T-helper 2 cell treated with Interferon-gamma antibody and Interleukin-4, amounts not matched to agents 5 μg/mL and 100 μg/mL, for 36 hours (primary cell): ENCODE results near the gene METTL8.
"Not testable (repeated sequence)": the region's sequence is repeated elsewhere in the genome, so short reads cannot be mapped to it uniquely, and the experiment has no call there.

ENCODE experiments used
- DNase-seq: peaks from one replicate; pipeline ENCODE4 v3.0.0; 2021; ENCODE audit warnings: low spot score
- H3K27ac Mint-ChIP-seq: one replicate; pipeline ENCODE4 v1.8.0; 2021; ENCODE audit warnings: mild to moderate bottlenecking, mixed read lengths
- H3K27me3 Mint-ChIP-seq: one replicate; pipeline ENCODE4 v1.8.0; 2021; ENCODE audit warnings: low read depth, mixed read lengths
- H3K36me3 Mint-ChIP-seq: one replicate; pipeline ENCODE4 v1.8.0; 2021; ENCODE audit warnings: low read depth, mixed read lengths
- H3K4me1 Mint-ChIP-seq: one replicate; pipeline ENCODE4 v1.8.0; 2021; ENCODE audit warnings: low read depth, mixed read lengths
- H3K4me3 Mint-ChIP-seq: one replicate; pipeline ENCODE4 v1.8.0; 2022; ENCODE audit warnings: mild to moderate bottlenecking, moderate library complexity, mixed read lengths
- H3K9me3 Mint-ChIP-seq: one replicate; pipeline ENCODE4 v1.8.0; 2021; ENCODE audit warnings: mixed read lengths

Gene METTL8

GRCh38 chr2:171400395-171400794 lies 33.4 kb downstream of the METTL8 start:
- Mint-ChIP-seq H3K36me3 (peaks cover 22% of the 10 kb centered on the region), H3K9me3 (peaks cover 23% of the 10 kb centered on the region), H3K4me1 (peaks cover 28% of the 10 kb centered on the region), H3K27ac (no peak overlapping the region), H3K4me3 (no peak overlapping the region), H3K27me3 (no peaks in the 10 kb centered on the region)
- DNase-seq = no peak

- no peak overlapping the region for H3K4me3 Mint-ChIP-seq
- H3K27ac Mint-ChIP-seq = no peak overlapping the region
- H3K4me1 Mint-ChIP-seq = peaks cover 21% of the 10 kb centered on the region
- H3K36me3 Mint-ChIP-seq = peaks cover 17% of the 10 kb centered on the region
- H3K9me3 Mint-ChIP-seq = peaks cover 23% of the 10 kb centered on the region
- DNase-seq = no peak
- H3K27me3 Mint-ChIP-seq = no peaks in the 10 kb centered on the region
Observed at GRCh38 chr2:171399292-171399691, 34.5 kb downstream of the METTL8 start.

- Mint-ChIP-seq H3K27ac (no peak overlapping the region), H3K27me3 (no peaks in the 10 kb centered on the region), H3K9me3 (peaks cover 13% of the 10 kb centered on the region), H3K4me3 (no peak overlapping the region), H3K36me3 (peaks cover 14% of the 10 kb centered on the region), H3K4me1 (peaks cover 39% of the 10 kb centered on the region)
- no peak for DNase-seq
Observed at GRCh38 chr2:171394164-171394740, 39.5 kb downstream of the METTL8 start.

- Mint-ChIP-seq H3K4me3 (no peak overlapping the region), H3K36me3 (peaks cover 14% of the 10 kb centered on the region), H3K9me3 (peaks cover 13% of the 10 kb centered on the region), H3K27me3 (no peaks in the 10 kb centered on the region), H3K27ac (no peak overlapping the region), H3K4me1 (peaks cover 37% of the 10 kb centered on the region)
- DNase-seq = no peak
Observed at GRCh38 chr2:171393487-171393886, 40.3 kb downstream of the METTL8 start.

- DNase-seq = no peak
- H3K9me3 Mint-ChIP-seq = peaks cover 2% of the 10 kb centered on the region
- H3K27ac Mint-ChIP-seq = no peak overlapping the region
- peaks cover 41% of the 10 kb centered on the region for H3K4me1 Mint-ChIP-seq
- H3K4me3 Mint-ChIP-seq = peak overlapping the region; percentile 10
- no peaks in the 10 kb centered on the region for H3K27me3 Mint-ChIP-seq
- H3K36me3 Mint-ChIP-seq = peaks cover 8% of the 10 kb centered on the region
Observed at GRCh38 chr2:171391532-171391931, 42.3 kb downstream of the METTL8 start.

- DNase-seq = peak; percentile 64
Observed at GRCh38 chr2:171390941-171391516, 42.8 kb downstream of the METTL8 start.

GRCh38 chr2:171389780-171390179 lies 44.0 kb downstream of the METTL8 start:
- Mint-ChIP-seq H3K9me3 (no peaks in the 10 kb centered on the region), H3K4me1 (peaks cover 43% of the 10 kb centered on the region), H3K27ac (peak overlapping the region; percentile 1), H3K4me3 (peak overlapping the region; percentile 30), H3K36me3 (peaks cover 11% of the 10 kb centered on the region), H3K27me3 (no peaks in the 10 kb centered on the region)
- no peak for DNase-seq

More at GRCh38 chr2:171390941-171391516, 42.8 kb downstream of the METTL8 start:
- no peaks in the 10 kb centered on the region for H3K9me3 Mint-ChIP-seq
- H3K4me3 Mint-ChIP-seq = peak overlapping the region; percentile 26
- H3K36me3 Mint-ChIP-seq = peaks cover 8% of the 10 kb centered on the region
- H3K27me3 Mint-ChIP-seq = no peaks in the 10 kb centered on the region
- peaks cover 43% of the 10 kb centered on the region for H3K4me1 Mint-ChIP-seq
- H3K27ac Mint-ChIP-seq = peak overlapping the region; percentile 62

GRCh38 chr2:171389325-171389724 lies 44.5 kb downstream of the METTL8 start:
- Mint-ChIP-seq H3K9me3 (no peaks in the 10 kb centered on the region), H3K4me3 (peak overlapping the region; percentile 30), H3K27ac (peak overlapping the region; percentile 1), H3K4me1 (peaks cover 43% of the 10 kb centered on the region), H3K27me3 (no peaks in the 10 kb centered on the region), H3K36me3 (peaks cover 11% of the 10 kb centered on the region)
- no peak for DNase-seq

GRCh38 chr2:171387052-171387451 lies 46.7 kb downstream of the METTL8 start:
- Mint-ChIP-seq H3K9me3 (no peaks in the 10 kb centered on the region), H3K27me3 (no peaks in the 10 kb centered on the region), H3K4me1 (peaks cover 32% of the 10 kb centered on the region), H3K36me3 (peaks cover 20% of the 10 kb centered on the region), H3K4me3 (no peak overlapping the region), H3K27ac (no peak overlapping the region)
- DNase-seq = no peak

- Mint-ChIP-seq H3K27me3 (no peaks in the 10 kb centered on the region), H3K27ac (no peak overlapping the region), H3K36me3 (peaks cover 19% of the 10 kb centered on the region)
Observed at GRCh38 chr2:171386627-171387026, 47.2 kb downstream of the METTL8 start.

GRCh38 chr2:171383134-171383533 lies 50.7 kb downstream of the METTL8 start:
- no peak for DNase-seq
- H3K4me1 Mint-ChIP-seq = peaks cover 7% of the 10 kb centered on the region
- H3K9me3 Mint-ChIP-seq = peaks cover 32% of the 10 kb centered on the region
- H3K36me3 Mint-ChIP-seq = peaks cover 37% of the 10 kb centered on the region
- H3K4me3 Mint-ChIP-seq = no peak overlapping the region
- no peaks in the 10 kb centered on the region for H3K27me3 Mint-ChIP-seq
- no peak overlapping the region for H3K27ac Mint-ChIP-seq

More at GRCh38 chr2:171386627-171387026, 47.2 kb downstream of the METTL8 start:
- peaks cover under 1% of the 10 kb centered on the region for H3K9me3 Mint-ChIP-seq
- DNase-seq = no peak
- no peak overlapping the region for H3K4me3 Mint-ChIP-seq
- H3K4me1 Mint-ChIP-seq = peaks cover 29% of the 10 kb centered on the region

GRCh38 chr2:171382175-171382574 lies 51.6 kb downstream of the METTL8 start:
- Mint-ChIP-seq H3K9me3 (peaks cover 41% of the 10 kb centered on the region), H3K36me3 (peaks cover 46% of the 10 kb centered on the region)
- H3K27ac Mint-ChIP-seq, H3K4me3 Mint-ChIP-seq, DNase-seq, H3K27me3 Mint-ChIP-seq, H3K4me1 Mint-ChIP-seq: not testable (repeated sequence)

GRCh38 chr2:171377852-171378251 lies 55.9 kb downstream of the METTL8 start:
- not testable (repeated sequence) for H3K27me3 Mint-ChIP-seq, H3K4me3 Mint-ChIP-seq, H3K27ac Mint-ChIP-seq, DNase-seq
- H3K36me3 Mint-ChIP-seq = peaks cover 59% of the 10 kb centered on the region
- peaks cover 75% of the 10 kb centered on the region for H3K9me3 Mint-ChIP-seq
- H3K4me1 Mint-ChIP-seq = peaks cover 15% of the 10 kb centered on the region

GRCh38 chr2:171367692-171368091 lies 66.1 kb downstream of the METTL8 start:
- Mint-ChIP-seq H3K9me3 (peaks cover 18% of the 10 kb centered on the region), H3K4me1 (peaks cover 12% of the 10 kb centered on the region), H3K27me3 (no peaks in the 10 kb centered on the region), H3K36me3 (peaks cover 12% of the 10 kb centered on the region), H3K4me3 (no peak overlapping the region), H3K27ac (no peak overlapping the region)
- DNase-seq = no peak

- H3K27ac Mint-ChIP-seq = no peak overlapping the region
- peaks cover 12% of the 10 kb centered on the region for H3K36me3 Mint-ChIP-seq
- no peaks in the 10 kb centered on the region for H3K27me3 Mint-ChIP-seq
- H3K4me1 Mint-ChIP-seq = peaks cover 12% of the 10 kb centered on the region
- no peak for DNase-seq
- H3K4me3 Mint-ChIP-seq = no peak overlapping the region
- peaks cover 18% of the 10 kb centered on the region for H3K9me3 Mint-ChIP-seq
Observed at GRCh38 chr2:171365778-171366177, 68.0 kb downstream of the METTL8 start.
